Adrenal gland (tissue), 5 donors: ENCODE results near the gene CDC27.

ENCODE experiments used
- POLR2A ChIP-seq, 2 donors: fragments of 450-650 bp; IDR thresholded peaks; one replicate each; pipeline ENCODE4 v1.6.1; 2017; ENCODE audit warnings: antibody characterized with exemption in 2 of 2, mild to moderate bottlenecking in 2 of 2, moderate library complexity in 1 of 2
- TF ChIP-seq, protein P1 (sequence below), 6 experiments: fragments of 450-650 bp in 4 of 6; fragments of 200-600 bp in 2 of 6; sonication (generic) in 1 of 6; IDR thresholded peaks; 1 replicate in 5 of 6; 2 replicates in 1 of 6; pipeline versions ENCODE4 v1.5.1 to v1.8.0; 2016 to 2021; ENCODE audit warnings: antibody characterized with exemption in 6 of 6, mild to moderate bottlenecking in 2 of 6, moderate library complexity in 1 of 6
- donor health status: DM: no; HTN: no; CAD: no.

- TF ChIP-seq, protein P1, sequence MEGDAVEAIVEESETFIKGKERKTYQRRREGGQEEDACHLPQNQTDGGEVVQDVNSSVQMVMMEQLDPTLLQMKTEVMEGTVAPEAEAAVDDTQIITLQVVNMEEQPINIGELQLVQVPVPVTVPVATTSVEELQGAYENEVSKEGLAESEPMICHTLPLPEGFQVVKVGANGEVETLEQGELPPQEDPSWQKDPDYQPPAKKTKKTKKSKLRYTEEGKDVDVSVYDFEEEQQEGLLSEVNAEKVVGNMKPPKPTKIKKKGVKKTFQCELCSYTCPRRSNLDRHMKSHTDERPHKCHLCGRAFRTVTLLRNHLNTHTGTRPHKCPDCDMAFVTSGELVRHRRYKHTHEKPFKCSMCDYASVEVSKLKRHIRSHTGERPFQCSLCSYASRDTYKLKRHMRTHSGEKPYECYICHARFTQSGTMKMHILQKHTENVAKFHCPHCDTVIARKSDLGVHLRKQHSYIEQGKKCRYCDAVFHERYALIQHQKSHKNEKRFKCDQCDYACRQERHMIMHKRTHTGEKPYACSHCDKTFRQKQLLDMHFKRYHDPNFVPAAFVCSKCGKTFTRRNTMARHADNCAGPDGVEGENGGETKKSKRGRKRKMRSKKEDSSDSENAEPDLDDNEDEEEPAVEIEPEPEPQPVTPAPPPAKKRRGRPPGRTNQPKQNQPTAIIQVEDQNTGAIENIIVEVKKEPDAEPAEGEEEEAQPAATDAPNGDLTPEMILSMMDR (IDR thresholded peaks at IDR 0.05): no peak
- no peak for TF ChIP-seq POLR2A (IDR thresholded peaks at IDR 0.05)
Observed at GRCh38 chr17:47232465-47232864, 43.4 kb upstream of the CDC27 start.
